HG03565 (cell line): ENCODE data around the gene KLF17.
"Not testable (repeated sequence)": the region's sequence is repeated elsewhere in the genome, so short reads cannot be mapped to it uniquely, and the experiment has no call there.

Source experiments
- ATAC-seq: cut with Tn5 transposase; IDR thresholded peaks from one replicate; pipeline ENCODE4 v1.9.1; 2021; ENCODE audit warnings: mild to moderate bottlenecking, moderate library complexity; ENCODE audit not compliant: unreplicated experiment

The KLF17 gene

DNA sequence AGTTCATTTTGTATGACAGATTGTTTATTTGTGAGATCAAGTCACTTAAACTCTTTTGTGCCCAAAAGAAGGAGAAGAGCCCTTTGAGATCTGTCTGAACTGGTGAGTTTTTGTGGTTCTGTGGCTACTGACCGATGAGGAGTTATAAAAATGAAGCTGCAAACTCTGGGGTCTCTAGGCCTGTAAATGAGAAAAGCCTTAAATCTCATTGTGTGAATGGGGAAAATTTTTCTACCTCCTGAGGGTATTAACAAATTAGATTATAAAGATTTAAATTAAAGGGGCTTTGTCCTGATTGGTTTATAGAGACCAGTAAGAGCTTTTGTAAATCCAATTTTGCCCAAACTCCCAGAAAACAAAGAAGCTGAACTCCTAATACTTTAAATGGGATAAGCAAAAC lies 9.7 kb upstream of the KLF17 start:
- no peak for ATAC-seq

DNA sequence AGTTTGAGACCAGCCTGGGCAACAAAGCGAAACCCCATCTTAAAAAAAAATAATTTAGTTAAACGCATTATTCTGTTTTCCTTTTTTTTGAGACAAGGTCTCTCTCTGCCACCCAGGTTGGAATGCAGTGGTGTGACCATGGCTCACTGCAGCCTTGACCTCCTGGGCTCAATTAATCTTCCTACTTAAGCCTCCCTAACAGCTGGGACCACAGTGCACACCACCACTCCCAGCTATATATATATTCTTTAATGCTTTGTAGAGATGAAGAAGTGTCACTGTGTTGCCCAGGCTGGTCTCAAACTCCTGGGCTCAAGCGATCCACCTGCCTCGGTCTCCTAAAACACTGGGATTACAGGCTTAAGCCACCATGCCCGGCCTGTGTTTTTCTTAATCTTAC lies 7.7 kb upstream of the KLF17 start:
- no peak for ATAC-seq

DNA sequence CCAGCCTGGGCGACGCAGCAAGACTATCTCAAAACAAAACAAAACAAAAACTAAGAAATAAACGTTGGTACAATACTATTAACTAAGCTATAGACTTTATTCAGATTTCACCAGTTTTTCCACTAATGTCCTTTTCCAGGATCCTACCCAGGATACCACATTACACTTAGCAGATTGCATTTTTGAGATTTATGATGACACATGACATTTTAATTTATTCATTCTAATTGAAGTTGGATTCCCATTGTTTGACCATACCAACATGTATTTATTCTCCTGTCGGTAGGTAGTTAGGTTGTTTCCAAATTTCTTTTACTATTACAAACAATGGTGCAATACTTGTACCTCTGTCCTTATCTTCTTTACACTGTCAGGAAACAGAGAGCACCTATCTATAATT lies 6.8 kb upstream of the KLF17 start:
- ATAC-seq: no peak

DNA sequence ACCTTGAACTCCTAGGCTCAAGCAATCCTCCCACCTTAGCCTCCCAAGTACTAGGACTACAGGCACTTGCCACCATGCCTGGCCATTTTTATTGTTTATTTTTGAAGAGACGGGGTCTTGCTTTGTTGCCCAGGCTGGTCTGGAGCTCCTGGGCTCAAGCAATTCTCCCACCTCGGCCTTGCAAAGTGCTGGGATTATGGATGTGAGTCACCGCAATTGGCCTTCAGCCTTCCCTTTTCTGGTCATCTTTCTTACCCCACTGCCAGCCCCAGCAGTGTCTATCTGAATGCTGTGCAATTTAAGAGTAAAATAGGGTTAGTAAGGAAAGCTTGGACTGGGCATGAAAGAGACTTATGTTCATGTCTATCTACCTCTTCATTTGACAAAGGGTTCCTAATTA lies 6.1 kb upstream of the KLF17 start:
- ATAC-seq: no peak

DNA sequence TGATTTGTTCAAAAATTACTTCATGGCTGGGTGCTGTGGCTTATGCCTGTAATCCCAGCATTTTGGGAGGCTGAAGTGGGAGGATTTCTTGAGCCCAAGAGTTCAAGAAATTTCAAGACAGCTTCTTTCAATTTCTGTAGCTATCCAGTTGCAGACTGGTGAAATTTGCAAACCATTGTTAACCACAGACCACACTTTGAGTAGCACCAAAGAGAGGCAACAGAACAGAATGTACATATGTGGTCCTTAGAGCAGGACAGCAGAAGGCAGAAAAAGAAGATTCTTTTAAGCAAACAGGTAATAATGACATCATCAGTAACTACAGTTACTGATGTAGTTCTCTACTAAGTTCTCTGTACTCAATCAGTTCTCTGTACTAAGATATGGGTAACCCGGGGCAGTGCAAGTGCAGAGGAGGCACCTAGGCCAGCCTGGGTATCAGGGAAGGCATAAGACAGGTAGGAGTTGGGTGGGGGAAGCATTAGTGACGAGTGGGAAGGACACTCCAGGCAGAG lies 5.5 kb upstream of the KLF17 start:
- ATAC-seq: no peak

DNA sequence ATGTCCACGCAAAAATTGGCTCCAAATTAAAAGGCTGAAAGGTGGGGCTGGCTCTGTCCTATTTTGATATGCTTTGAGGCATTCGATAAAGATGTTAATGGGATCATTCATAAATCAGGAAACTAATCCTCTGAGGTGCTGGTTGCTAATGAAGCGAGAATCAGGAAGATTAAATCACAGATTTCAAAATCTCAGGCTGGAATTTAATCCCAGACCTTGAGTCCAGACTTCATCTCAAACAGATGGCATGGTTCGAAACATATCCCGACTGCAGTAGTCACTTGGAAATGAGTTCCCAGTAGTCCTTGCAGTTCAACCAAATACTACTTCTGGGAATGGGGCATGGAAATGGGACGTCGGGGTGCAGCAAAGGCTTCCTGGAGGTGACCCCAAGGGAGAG lies 4.5 kb upstream of the KLF17 start:
- no peak for ATAC-seq

DNA sequence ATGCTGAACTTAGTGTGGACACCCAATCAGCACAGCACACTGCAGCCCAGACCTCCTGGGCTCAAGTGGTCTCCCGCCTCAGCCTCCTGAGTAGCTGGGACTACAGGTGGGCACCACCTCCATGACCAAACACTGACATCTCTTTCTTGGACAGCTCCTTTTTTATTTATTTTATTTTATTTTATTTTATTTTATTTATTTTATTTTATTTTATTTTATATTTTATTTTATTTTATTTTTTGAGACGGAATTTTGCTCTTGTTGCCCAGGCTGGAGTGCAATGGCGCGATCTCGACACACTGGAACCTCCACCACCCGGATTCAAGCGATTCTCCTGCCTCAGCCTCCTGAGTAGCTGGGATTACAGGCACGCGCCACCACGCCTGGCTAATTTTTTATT lies 1.3 kb upstream of the KLF17 start:
- ATAC-seq: not testable (repeated sequence)

DNA sequence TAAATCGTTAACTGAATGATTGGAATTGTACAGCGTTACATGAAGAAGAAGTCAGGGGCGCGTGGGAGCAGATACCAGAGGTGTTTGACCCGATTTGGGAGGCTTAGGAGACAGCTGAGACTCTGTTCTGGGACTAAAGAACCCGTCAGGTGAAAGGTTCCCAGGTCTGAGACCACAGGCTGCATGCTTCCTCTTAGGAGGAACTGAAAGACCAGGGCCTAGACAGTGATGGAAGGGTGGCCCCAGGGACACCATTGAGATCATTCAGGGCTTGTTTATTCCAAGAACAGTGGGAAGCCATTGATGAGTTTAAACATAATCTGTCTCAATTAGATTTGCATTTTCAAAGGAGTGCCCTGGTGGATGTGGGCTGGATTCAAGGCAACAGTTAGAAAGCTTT lies 904 bp downstream of the KLF17 start:
- ATAC-seq: no peak

DNA sequence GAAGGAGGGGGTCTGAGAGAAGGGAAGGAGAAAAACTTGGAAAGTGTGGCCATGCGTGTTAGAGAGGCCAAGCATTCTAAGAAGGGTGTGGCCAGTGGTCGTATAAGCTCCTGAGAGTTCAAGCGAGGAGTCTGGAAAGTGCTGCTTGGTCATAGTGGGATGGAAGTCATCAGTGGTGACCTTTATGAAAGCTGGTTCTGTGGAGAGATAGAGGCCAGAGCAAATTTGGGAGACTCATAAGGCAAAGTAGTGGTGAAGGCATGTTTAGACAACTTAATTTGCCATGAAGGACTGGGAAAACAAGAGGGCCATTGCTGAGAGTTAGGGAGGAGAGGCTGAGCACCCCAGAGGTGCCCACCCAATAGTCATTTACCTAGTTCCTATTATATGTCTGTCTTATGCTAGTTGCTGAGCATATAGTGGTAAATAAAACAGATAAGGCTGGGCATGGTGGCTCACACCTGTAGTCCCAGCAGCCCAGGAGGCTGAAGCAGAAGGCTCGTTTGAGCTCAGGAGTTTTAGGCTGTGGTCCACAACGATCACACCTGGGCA lies 1.9 kb downstream of the KLF17 start:
- ATAC-seq: no peak

DNA sequence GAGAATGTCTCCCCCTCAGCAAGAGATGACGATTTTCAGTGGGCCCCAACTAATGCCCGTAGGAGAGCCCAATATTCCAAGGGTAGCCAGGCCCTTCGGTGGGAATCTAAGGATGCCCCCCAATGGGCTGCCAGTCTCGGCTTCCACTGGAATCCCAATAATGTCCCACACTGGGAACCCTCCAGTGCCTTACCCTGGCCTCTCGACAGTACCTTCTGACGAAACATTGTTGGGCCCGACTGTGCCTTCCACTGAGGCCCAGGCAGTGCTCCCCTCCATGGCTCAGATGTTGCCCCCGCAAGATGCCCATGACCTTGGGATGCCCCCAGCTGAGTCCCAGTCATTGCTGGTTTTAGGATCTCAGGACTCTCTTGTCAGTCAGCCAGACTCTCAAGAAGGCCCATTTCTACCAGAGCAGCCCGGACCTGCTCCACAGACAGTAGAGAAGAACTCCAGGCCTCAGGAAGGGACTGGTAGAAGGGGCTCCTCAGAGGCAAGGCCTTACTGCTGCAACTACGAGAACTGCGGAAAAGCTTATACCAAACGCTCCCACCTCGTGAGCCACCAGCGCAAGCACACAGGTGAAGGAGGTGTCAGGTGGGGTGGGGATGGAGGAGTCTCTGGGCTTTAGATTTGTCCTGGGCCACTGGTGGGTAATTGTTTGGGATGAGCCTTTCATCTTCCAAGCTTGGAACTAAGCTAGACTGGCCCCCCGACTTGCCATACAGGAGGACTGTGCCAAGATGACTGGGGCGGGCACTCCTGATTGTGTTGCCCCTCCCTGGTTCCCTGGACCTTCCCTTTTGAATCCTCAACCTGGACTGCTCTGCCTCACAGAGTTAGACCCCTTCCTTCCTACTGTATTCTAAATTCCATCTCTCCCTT lies 11.2 kb downstream of the KLF17 start:
- ATAC-seq: no peak

DNA sequence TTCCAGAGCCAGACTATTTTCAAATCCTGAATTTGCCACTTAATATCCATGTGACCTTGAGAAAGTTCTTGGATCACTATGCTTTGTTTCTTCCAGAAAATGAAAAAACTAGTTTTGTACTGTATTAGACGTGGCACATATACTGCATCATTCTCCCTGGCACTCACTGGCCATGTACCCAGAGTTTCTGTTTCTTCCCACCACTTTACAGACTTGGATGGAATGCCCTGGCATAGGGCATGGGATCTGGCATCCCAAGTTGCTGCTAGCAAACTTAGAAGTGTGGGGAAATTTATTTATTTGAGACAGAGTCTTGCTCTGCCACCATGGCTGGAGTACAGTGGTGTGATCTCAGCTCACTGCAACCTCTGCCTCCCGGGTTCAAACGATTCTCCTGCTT lies 12.8 kb downstream of the KLF17 start:
- ATAC-seq: no peak

DNA sequence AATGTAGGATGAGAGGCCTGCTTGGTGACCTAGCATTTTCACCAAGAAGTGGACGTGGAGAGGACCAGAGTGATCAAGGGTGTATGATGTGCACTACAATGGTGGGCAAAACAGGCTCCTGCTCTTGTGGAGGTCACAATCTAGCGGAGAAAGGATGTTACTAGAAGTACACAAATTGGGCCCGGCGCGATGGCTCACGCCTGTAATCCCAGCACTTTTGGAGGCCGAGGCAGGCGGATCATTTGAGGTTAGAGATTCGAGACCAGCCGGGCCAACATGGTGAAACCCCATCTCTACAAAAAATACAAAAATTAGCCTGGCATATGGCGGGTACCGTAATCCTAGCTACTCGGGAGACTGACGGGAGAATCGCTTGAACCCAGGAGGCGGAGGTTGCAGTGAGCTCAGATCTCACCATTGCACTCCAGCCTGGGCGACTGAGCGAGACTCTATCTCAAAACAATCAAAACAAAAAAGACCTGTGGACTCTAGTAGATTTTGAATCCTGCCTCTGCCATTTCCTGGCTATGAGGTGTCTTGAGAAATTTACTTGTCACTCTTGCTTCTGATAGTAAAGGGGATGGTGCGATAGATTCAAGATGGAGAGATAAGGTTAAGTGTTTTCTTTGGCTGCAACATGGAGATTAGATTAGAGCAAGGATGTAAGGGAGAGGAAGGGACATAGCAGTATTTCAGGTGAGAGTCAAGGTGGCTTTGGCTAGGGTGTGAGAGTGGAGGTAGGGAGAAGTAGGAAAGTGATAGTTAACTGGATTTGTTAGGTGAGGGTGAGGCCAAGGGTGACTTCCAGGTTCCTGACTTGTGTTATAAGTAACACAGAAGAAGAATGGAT lies 15.7 kb downstream of the KLF17 start:
- no peak for ATAC-seq

DNA sequence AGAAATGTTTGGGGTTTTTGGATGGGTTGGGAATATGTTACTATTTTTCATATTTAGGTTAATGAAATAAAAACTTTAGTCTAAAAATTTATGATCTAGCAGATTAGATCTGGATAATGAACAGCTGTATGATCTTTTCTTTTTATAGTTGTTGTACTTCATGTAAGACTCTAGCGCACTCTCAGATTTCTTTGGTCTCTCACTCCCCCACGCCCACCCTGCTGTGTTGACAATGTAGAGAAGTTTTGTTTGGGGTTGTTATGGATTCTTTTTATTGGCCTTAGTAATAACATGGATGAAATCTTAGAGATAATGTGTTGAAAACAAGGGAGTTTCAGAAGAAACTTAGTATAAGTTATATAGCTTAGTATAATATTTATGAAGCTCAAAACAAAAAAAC lies 17.3 kb downstream of the KLF17 start:
- no peak for ATAC-seq

DNA sequence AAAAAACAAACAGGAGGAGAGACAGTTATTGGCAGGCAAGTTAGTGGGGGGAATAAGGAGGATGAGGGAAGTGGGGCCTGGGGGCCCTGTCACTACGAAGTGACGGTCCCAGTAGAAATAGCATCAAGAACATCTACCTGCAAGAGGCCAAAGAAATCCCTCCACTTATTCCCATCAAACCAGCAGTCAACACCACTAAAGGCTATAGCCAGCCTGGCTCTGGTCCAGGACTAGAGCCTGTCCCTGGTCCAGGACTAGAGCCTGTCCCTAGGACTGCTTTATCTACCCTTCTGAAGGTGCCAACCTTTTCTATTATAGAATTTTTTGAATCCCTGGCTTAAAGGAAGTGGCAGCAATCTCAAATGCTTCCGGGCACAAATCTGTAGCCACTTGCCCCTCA lies 19.6 kb downstream of the KLF17 start:
- ATAC-seq: no peak

DNA sequence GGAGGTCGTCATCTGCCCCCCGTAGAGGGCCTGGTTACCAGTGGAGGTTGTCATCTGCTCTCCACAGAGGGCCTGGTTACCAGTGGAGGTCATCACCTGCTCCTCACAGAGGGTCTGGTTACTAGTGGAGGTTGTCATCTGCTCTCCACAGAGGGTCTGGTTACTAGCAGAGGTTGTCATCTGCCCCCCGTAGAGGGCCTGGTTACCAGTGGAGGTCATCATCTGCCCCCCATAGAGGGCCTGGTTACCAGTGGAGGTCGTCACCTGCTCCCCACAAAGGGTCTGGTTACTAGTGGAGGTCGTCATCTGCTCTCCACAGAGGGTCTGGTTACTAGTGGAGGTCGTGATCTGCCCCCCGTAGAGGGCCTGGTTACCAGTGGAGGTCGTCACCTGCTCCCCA lies 20.9 kb downstream of the KLF17 start:
- not testable (repeated sequence) for ATAC-seq

DNA sequence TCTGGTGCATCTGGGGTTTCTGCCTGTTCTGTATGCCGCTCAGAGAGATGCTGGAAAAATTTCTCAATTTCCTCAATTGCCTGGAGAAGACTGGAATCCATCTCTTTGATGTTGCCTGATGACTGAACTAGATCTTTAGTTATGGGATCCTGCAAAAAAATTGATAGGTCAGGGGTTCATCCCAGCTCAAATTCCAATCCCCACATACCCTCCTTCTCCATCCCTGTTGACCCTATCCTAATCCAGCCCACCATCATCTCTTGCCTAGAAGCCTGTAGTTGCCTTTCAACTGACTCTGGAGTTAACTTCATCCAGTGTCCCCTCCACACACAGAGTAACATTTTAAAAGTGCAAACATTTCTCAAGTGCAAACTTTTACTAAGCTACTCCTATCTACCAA lies 22.9 kb downstream of the KLF17 start, which contains the start of gene KLF18:
KLF18 (minus strand) TSS at position 101 of the 400 bp plus-strand sequence; CDS start at position 101, 0 bp downstream.
- no peak for ATAC-seq

DNA sequence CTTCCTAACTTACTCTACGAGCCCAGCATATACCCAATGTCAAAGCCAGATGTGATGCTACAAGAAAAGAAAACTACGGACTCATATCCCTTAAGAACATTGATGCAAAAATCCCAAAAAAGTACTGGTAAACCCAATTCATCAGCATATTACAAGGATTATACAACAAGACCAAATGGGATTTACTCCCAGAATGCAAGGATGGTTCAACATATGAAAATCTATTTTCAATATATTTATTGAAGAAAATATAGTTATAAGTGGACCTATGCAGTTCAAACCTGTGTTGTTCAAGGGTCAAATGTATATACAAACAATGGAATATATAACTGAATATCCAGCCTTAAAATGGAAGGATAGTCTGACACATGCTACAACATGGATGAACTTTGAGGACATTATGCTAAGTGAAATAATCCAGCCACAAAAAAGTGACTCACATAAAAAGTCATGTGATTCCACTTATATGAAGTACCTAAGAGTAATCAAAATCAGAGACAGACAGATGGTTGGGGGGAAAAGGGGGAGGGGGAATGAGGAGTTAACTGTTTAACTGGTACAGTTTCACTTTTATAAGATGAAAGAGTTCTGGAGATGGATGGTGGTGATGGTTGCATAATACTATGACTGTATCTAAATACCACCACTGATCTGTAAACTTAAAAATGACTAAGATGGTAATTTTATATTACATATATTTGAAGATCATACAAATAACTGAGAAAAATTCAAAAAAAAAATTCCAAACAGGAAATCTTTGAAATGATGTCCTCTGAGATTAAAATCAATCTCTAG lies 26.5 kb downstream of the KLF17 start:
- no peak for ATAC-seq

DNA sequence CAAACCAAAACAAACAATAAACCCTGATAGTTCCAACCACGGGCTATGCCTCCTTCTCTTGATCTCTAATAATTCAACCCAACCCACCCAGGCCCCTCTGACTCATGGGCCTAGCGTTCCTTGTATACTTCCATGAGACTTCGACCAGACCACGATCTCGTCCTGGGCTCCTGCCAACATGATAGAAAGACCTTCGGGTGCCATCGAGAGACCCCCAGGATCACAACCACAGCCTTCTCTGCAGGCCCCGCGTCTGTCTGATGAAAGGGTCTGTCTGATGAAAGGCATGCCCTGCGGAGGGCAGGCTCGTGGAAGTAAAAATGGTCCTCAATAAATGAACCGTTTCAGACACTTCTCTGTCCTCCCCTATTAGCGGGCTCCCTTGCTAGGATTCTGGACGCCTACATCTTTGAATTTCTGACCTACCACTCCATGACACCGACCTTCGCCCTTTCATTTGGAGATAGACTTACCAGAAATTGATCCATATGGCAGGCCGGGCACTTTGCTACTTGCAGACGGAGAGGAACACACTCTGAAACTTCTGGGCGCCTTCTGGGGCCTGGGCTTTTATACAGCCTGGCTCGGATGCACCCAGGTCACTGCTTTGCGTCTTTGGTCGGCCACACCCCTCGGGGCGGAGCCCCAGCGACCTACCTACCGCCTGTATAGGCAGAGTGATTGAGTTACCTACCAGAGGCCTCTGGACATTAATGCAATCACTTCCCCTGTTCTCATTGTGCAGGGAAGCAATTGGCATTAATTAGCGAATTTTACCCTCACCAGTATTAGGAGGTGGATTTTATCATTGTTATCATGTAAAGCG lies 28.1 kb downstream of the KLF17 start:
- ATAC-seq: no peak

DNA sequence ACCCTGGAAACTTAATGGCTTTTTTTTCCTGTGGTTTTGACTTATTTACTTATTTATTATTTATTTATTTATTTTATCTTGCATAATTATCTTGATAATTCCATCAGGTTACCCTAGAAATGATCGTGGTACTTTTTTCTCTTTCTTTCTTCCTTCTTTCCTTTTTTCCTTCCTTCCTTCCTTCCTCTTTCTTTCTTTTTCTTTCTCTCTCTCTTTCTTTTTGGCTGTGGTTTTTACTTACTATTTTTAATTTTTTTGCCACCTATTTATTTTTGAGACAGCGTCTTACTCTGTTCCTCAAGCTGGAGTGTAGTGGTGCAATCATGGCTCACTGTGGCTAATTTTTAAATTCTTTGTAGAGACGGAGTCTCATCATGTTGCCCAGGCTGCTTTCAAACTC lies 29.0 kb downstream of the KLF17 start:
- no peak for ATAC-seq

DNA sequence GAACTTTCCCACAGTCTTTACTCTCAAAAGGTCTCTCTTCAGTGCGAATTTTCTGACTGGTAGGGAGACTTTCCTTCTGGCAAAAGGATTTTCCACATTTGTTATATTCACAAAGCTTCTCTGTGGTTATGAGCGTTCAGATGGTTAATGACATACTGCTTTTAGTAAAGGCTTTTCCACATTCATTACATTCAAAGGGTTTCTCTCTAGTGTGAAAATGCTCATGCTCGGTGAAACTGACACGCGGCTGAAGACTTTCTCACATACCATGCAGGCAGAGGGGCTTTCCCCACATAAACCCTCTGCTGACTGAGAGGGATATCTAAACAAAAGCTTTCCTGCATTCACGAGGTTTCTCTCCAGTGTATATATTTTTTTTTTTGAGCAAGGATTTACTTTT lies 32.7 kb downstream of the KLF17 start:
- ATAC-seq: no peak
